Hepatocyte (in vitro differentiated cells): ENCODE measurements around the gene OR8G1. TPM values are rescaled to one million over a fixed set of nuclear protein-coding genes. Genes with fewer than 3 reads are reported as not detected.

ENCODE experiments used
- DNase-seq: peaks from one replicate; pipeline ENCODE4 v3.0.0-alpha.2; 2016; ENCODE audit warnings: low spot score
- H2AFZ ChIP-seq: fragments of 200-600 bp; sonication (generic); 2 replicates; pipeline ENCODE4 v1.6.0; 2016; ENCODE audit warnings: antibody characterized with exemption, mild to moderate bottlenecking
- H3K27ac ChIP-seq: fragments of 200-600 bp; sonication (generic); 2 replicates; pipeline ENCODE4 v1.5.1; 2016; ENCODE audit warnings: mild to moderate bottlenecking
- H3K27me3 ChIP-seq: fragments of 200-600 bp; sonication (generic); 2 replicates; pipeline ENCODE4 v1.6.1; 2016
- H3K36me3 ChIP-seq: fragments of 200-600 bp; sonication (generic); replicated peaks from 2 replicates; pipeline ENCODE4 v1.5.1; 2016; ENCODE audit warnings: low read depth; ENCODE audit not compliant: insufficient read depth
- H3K4me1 ChIP-seq: fragments of 200-600 bp; sonication (generic); 2 replicates; pipeline ENCODE4 v1.5.1; 2016; ENCODE audit warnings: mild to moderate bottlenecking, moderate library complexity; ENCODE audit not compliant: insufficient read depth
- H3K4me2 ChIP-seq: fragments of 200-600 bp; sonication (generic); 2 replicates; pipeline ENCODE4 v1.6.0; 2016
- H3K4me3 ChIP-seq: fragments of 200-600 bp; sonication (generic); 2 replicates; pipeline ENCODE4 v1.5.1; 2016; ENCODE audit warnings: mild to moderate bottlenecking
- H3K79me2 ChIP-seq: fragments of 200-600 bp; sonication (generic); 2 replicates; pipeline ENCODE4 v1.6.0; 2017; ENCODE audit warnings: mild to moderate bottlenecking
- H3K9me2 ChIP-seq: fragments of 200-600 bp; sonication (generic); replicated peaks from 2 replicates; pipeline ENCODE4 v1.6.0; 2017; ENCODE audit warnings: mild to moderate bottlenecking; ENCODE audit not compliant: insufficient read depth
- H3K9me3 ChIP-seq: fragments of 200-600 bp; sonication (generic); 2 replicates; pipeline ENCODE4 v1.5.1; 2016; ENCODE audit warnings: low read depth, mild to moderate bottlenecking
- H4K20me1 ChIP-seq: fragments of 200-600 bp; sonication (generic); 2 replicates; pipeline ENCODE4 v1.6.0; 2016; ENCODE audit warnings: mild to moderate bottlenecking; ENCODE audit not compliant: insufficient read depth, poor library complexity, severe bottlenecking
- EZH2 ChIP-seq: fragments of 200-600 bp; sonication (generic); IDR thresholded peaks from 2 replicates; pipeline ENCODE4 v1.6.1; 2016; ENCODE audit warnings: antibody characterized with exemption, mild to moderate bottlenecking, borderline replicate concordance
- EZH2phosphoT487 ChIP-seq: fragments of 200-600 bp; sonication (generic); IDR thresholded peaks from one replicate; pipeline ENCODE4 v1.6.1; 2018; ENCODE audit warnings: antibody characterized with exemption, mild to moderate bottlenecking, low read depth, moderate library complexity; ENCODE audit not compliant: unreplicated experiment, severe bottlenecking
- WGBS: methylation state at CpG from one replicate; pipeline ENCODE4 v1.1.6; 2016; ENCODE audit warnings: low lambda C conversion rate; ENCODE audit errors: missing lambda C conversion rate; 5-methylcytosine and 5-hydroxymethylcytosine counted together
- polyA plus RNA-seq: library from polyadenylated mRNA; unstranded; fragments of >200 nt; fragmentation: Nextera tagmentation; extraction: Ambion mirVana; gene quantifications from 2 replicates; pipeline ENCODE4 v1.2.1, GENCODE V29; 2016
- total RNA-seq: library from RNA; depleted of rRNA; stranded (reverse); fragments of >200 nt; gene quantifications from 2 replicates; pipeline ENCODE4 v1.2.3, GENCODE V29; 2014
- TF ChIP-seq, protein P1 (sequence below): fragments of 200-600 bp; sonication (generic); IDR thresholded peaks from 2 replicates; pipeline ENCODE4 v1.5.1; 2016; ENCODE audit warnings: antibody characterized with exemption, mild to moderate bottlenecking; ENCODE audit not compliant: poor library complexity

Gene OR8G1
- total and polyA plus RNA-seq, 2 experiments from 2014 or later: not detected

DNA sequence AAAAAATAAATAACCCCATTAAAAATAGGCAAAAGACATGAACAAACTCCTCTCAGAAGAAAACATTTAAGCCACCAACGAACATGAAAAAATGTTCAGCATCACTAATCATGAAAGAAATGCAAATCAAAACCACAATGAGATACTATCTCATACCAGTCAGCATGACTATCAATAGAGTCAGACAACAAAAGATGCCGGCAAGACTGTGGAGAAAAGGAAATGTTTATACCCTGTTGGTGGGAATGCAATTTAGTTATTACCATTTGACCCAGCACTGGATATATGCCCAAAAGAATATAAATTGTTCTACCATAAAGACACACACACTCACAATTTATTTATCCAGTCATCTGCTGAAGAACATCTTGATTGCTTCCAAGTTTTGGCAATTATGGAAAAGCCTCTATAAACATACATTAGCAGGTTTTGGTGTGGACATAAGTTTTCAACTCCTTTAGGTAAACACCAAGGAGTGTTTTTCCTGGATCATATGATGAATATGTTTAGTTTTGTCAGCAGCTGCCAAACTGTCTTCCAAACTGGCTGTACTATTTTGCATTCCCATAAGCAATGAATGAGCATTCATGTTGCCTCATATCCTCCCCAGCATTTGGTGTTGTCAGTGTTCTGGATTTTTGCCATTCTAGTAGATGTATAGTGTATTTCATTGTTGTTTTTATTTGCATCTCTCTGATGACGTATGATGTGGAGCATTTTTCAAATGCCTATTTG, 44.9 kb downstream of the OR8G1 start:
- DNase-seq: no peak
- TF ChIP-seq EZH2phosphoT487: no peak
- no peak for TF ChIP-seq EZH2
- TF ChIP-seq, protein P1, sequence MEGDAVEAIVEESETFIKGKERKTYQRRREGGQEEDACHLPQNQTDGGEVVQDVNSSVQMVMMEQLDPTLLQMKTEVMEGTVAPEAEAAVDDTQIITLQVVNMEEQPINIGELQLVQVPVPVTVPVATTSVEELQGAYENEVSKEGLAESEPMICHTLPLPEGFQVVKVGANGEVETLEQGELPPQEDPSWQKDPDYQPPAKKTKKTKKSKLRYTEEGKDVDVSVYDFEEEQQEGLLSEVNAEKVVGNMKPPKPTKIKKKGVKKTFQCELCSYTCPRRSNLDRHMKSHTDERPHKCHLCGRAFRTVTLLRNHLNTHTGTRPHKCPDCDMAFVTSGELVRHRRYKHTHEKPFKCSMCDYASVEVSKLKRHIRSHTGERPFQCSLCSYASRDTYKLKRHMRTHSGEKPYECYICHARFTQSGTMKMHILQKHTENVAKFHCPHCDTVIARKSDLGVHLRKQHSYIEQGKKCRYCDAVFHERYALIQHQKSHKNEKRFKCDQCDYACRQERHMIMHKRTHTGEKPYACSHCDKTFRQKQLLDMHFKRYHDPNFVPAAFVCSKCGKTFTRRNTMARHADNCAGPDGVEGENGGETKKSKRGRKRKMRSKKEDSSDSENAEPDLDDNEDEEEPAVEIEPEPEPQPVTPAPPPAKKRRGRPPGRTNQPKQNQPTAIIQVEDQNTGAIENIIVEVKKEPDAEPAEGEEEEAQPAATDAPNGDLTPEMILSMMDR: no peak
- WGBS: 71% methylated on average over 3 of the region's 3 CpGs

GRCh38 chr11:124294687-124295086, 53.8 kb downstream of the OR8G1 start:
- WGBS: 69% methylated on average over 1 of the region's 1 CpG
- no peak for DNase-seq
- Histone ChIP-seq H3K36me3 (no peaks in the 10 kb centered on the region), H3K79me2 (no peaks in the 10 kb centered on the region), H3K4me3 (no peak overlapping the region), H2AFZ (no peak overlapping the region), H3K9me2 (no peaks in the 10 kb centered on the region), H3K27ac (no peak overlapping the region), H3K9me3 (no peaks in the 10 kb centered on the region), H3K4me1 (no peaks in the 10 kb centered on the region), H3K4me2 (no peak overlapping the region), H4K20me1 (no peaks in the 10 kb centered on the region), H3K27me3 (no peaks in the 10 kb centered on the region)
- TF ChIP-seq EZH2 (no peak), EZH2phosphoT487 (no peak)

More for the DNA sequence above, 44.9 kb downstream of the OR8G1 start:
- no peak overlapping the region for H3K27ac ChIP-seq
- no peak overlapping the region for H2AFZ ChIP-seq
- H3K79me2 ChIP-seq: no peaks in the 10 kb centered on the region
- no peak overlapping the region for H3K4me2 ChIP-seq
- H3K36me3 ChIP-seq: no peaks in the 10 kb centered on the region
- no peaks in the 10 kb centered on the region for H3K9me2 ChIP-seq
- no peaks in the 10 kb centered on the region for H3K27me3 ChIP-seq
- no peaks in the 10 kb centered on the region for H3K9me3 ChIP-seq
- H3K4me1 ChIP-seq: no peaks in the 10 kb centered on the region
- no peaks in the 10 kb centered on the region for H4K20me1 ChIP-seq
- H3K4me3 ChIP-seq: no peak overlapping the region

- H3K9me2 ChIP-seq: no peaks in the 10 kb centered on the region
- H3K4me1 ChIP-seq: no peaks in the 10 kb centered on the region
- no peak for DNase-seq
- no peaks in the 10 kb centered on the region for H3K9me3 ChIP-seq
- no peak overlapping the region for H2AFZ ChIP-seq
- H3K4me3 ChIP-seq: no peak overlapping the region
- H3K36me3 ChIP-seq: no peaks in the 10 kb centered on the region
- H4K20me1 ChIP-seq: no peaks in the 10 kb centered on the region
- H3K27ac ChIP-seq: no peak overlapping the region
- H3K79me2 ChIP-seq: no peaks in the 10 kb centered on the region
- H3K4me2 ChIP-seq: no peak overlapping the region
- TF ChIP-seq EZH2phosphoT487 (no peak), EZH2 (no peak)
- TF ChIP-seq, protein P1: no peak
- no peaks in the 10 kb centered on the region for H3K27me3 ChIP-seq
Observed at GRCh38 chr11:124296016-124296415, 55.1 kb downstream of the OR8G1 start.

DNA sequence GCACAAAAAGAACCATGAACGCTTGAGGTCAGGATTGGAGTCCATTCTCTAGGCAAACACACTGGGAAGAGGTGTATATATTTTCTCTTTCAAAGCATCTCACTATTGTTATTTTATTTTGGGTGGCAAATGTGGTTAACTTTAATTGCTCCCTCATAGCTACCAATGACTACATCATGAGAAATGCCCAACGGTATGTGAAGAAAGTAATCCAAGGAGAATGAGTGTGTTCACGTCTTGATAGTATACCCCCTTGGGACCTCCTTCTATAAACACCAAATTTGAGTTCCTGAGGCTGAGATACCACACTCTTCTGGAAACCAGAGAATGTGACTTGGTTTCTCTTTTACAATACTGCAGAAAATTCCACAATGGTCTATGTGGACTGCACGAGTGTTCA, 57.0 kb downstream of the OR8G1 start:
- Histone ChIP-seq H3K27me3 (no peaks in the 10 kb centered on the region), H3K9me2 (no peaks in the 10 kb centered on the region), H3K4me2 (no peak overlapping the region), H4K20me1 (no peaks in the 10 kb centered on the region), H3K27ac (no peak overlapping the region), H3K36me3 (no peaks in the 10 kb centered on the region), H3K4me1 (no peaks in the 10 kb centered on the region), H2AFZ (no peak overlapping the region), H3K9me3 (no peaks in the 10 kb centered on the region), H3K4me3 (no peak overlapping the region), H3K79me2 (no peaks in the 10 kb centered on the region)
- no peak for DNase-seq
- 89% methylated on average over 4 of the region's 4 CpGs for WGBS
- TF ChIP-seq EZH2phosphoT487 (no peak), EZH2 (no peak)
- TF ChIP-seq, protein P1: no peak
